Tibial artery (tissue), 4 donors: ENCODE data around the gene SEMA4B.

Experiments used
- DNase-seq, 2 donors: peaks; one replicate each; pipeline ENCODE4 v3.0.0-alpha.2; 2019
- H3K27ac ChIP-seq, 2 donors: fragments of 200-600 bp; sonication (generic) in 1 of 2; 1 replicate in 1 of 2; 2 replicates in 1 of 2; pipeline ENCODE4 v1.5.1; 2018 to 2019; ENCODE audit warnings: mild to moderate bottlenecking in 1 of 2
- H3K27me3 ChIP-seq, 2 donors: fragments of 200-600 bp; sonication (generic) in 1 of 2; one replicate each; pipeline versions ENCODE4 v1.5.1 to v1.6.0; 2016 to 2019
- H3K36me3 ChIP-seq, 3 donors: fragments of 200-600 bp; sonication (generic) in 2 of 3; one replicate each; pipeline ENCODE4 v1.5.1; 2016 to 2019; ENCODE audit warnings: mild to moderate bottlenecking in 2 of 3
- H3K4me1 ChIP-seq, 4 donors: fragments of 200-600 bp; sonication (generic) in 2 of 4; 1 replicate in 3 of 4; 2 replicates in 1 of 4; pipeline ENCODE4 v1.5.1; 2016 to 2019
- H3K4me3 ChIP-seq, 2 donors: fragments of 200-600 bp; sonication (generic) in 1 of 2; 1 replicate in 1 of 2; 2 replicates in 1 of 2; pipeline ENCODE4 v1.5.1; 2018 to 2019; ENCODE audit warnings: mild to moderate bottlenecking in 2 of 2
- H3K9me3 ChIP-seq, 3 donors: fragments of 200-600 bp; sonication (generic) in 1 of 3; one replicate each; pipeline ENCODE4 v1.5.1; 2016 to 2019
- CTCF ChIP-seq, 2 experiments: fragments of 200-600 bp in 1 of 2; fragments of 450-650 bp in 1 of 2; IDR thresholded peaks; one replicate each; pipeline ENCODE4 v1.5.1; 2017 to 2019; ENCODE audit warnings: antibody characterized with exemption in 2 of 2, mild to moderate bottlenecking in 1 of 2, moderate library complexity in 1 of 2
- intact Hi-C: fragments of 100-400 bp; cut with DNase I; formaldehyde crosslinking; loops from one replicate; pipeline ENCODE4 v1.15.0; 2023; ENCODE audit warnings: low total_unique reads

The SEMA4B gene

DNA sequence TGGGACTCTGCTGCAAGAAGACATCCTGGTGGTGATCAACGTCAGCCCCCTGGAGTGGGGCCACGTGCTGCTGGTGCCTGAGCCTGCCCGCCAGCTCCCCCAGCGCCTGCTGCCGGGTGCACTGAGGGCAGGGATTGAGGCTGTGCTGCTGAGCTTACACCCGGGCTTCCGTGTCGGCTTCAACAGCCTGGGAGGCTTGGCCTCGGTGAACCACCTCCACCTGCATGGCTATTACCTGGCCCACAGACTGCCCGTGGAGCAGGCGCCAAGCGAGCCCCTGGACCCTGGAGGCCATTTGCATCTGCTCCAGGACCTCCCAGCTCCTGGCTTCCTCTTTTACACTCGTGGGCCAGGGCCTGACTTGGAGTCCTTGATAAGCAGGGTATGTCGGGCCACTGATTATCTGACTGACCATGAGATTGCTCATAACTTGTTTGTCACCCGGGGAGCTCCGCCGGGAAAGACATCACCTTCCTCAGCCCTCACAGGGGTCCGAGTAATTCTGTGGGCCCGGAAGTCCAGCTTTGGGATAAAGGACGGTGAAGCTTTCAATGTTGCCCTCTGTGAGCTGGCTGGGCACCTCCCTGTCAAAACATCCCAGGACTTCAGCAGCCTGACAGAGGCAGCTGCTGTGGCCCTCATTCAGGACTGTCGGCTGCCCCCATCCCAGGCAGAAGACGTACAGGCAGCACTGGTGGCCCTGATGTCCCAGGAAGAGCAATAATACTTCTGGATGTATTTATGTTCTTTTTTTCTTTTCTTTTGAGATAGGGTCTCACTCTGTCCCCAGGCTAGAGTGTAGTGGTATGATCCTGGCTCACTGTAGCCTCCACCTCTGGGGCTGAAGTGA, 40.4 kb downstream of the SEMA4B start:
- no peak for TF ChIP-seq CTCF (IDR thresholded peaks at IDR 0.05)
- no peaks in the 10 kb centered on the region for H3K4me1 ChIP-seq
- H3K27me3 ChIP-seq: no peaks in the 10 kb centered on the region
- H3K36me3 ChIP-seq: peaks cover 4 to 58% (median 20%) of the 10 kb centered on the region in 3 donors
- no peak for DNase-seq
- H3K4me3 ChIP-seq: no peak overlapping the region
- intact Hi-C loops: no loop called here
- no peak overlapping the region for H3K27ac ChIP-seq
- H3K9me3 ChIP-seq: no peaks in the 10 kb centered on the region

DNA sequence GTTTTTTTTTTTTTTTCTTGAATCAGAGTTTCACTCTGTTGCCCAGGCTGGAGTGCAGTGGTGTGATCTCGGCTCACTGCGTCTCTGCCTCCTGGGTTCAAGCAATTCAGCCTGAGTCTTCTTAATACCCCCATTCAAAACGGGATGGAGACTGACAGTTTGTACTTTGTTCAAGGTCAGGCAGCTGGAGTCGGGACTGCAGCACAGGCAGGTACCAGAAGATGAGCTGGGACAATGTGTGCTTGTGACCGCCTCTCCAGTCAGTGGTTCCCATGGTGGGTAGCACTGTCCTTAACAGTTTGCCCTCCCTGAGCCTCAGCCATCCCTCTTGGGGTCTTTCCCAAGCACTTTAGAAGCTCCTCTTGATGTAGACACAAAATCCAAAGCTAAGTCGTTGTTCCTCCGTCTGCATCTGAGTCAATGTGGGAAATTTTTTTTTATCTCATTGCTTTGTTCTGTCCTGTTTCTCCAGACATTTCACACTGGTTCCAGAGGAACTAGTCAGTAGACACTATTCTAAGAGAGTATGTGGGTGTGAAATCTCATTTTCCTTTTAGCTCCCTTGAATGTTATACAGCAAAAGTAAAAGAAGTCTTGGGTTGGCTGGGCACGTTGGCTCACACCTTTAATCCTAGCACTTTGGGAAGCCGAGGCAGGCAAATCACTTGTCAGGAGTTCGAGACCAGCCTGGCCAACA, 43.0 kb downstream of the SEMA4B start:
- no peak overlapping the region for H3K4me3 ChIP-seq
- H3K27ac ChIP-seq: no peak overlapping the region
- no peaks in the 10 kb centered on the region for H3K9me3 ChIP-seq
- H3K4me1 ChIP-seq: peaks cover 0 to 3% (median under 1%) of the 10 kb centered on the region in 4 donors
- intact Hi-C loops: no loop called here
- TF ChIP-seq CTCF (IDR thresholded peaks at IDR 0.05): no peak
- H3K27me3 ChIP-seq: no peaks in the 10 kb centered on the region
- H3K36me3 ChIP-seq: peaks cover 0 to 34% (median 11%) of the 10 kb centered on the region in 3 donors
- DNase-seq: no peak

- no peaks in the 10 kb centered on the region for H3K27me3 ChIP-seq
- intact Hi-C loops: no loop called here
- peak overlapping the region in 1 of 2 donors; percentile 61 for H3K27ac ChIP-seq
- no peaks in the 10 kb centered on the region for H3K36me3 ChIP-seq
- DNase-seq: no peak
- H3K4me1 ChIP-seq: peaks cover 0 to 15% (median 11%) of the 10 kb centered on the region in 4 donors
- H3K9me3 ChIP-seq: no peaks in the 10 kb centered on the region
- no peak for TF ChIP-seq CTCF (IDR thresholded peaks at IDR 0.05)
- H3K4me3 ChIP-seq: peak overlapping the region; percentile 52 to 67
Observed at GRCh38 chr15:90248789-90249202, 47.7 kb downstream of the SEMA4B start.

DNA sequence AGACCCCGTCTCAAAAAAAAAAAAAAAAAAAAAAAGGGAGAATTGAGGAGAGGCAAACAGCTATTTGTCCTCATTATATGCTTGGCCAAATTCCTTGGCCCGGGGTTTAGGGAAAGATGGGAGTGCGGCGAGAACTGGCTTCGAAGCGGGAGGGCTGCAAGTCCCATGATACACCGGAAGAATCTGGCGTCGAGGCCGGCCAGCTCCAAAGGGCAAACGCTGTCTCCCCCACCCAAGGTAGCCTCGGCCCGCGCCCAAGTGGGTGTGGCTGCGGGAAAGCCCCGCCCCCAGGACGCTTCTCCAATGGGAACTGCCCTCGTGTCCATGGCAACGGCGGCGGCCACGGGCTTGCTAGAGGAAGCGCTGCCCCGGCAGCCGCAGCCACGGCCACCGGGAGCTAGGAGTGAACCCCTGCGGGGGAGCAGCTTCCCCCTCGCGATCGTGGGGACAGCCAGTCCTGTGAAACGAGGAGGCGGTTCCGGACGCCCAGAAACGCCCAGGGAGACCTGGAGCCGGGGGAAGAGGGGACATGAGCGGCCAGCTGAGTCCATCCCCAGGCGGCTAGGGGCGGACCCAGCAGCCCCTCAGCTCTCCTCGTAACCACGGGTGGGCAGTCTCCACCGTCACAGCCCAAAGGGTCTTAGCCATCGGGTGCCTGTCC, 48.2 kb downstream of the SEMA4B start, which contains the start of gene TTLL13:
TSS of gene TTLL13 (plus strand) at position 354 of the 661 bp plus-strand sequence. CDS start 1,075 bp downstream, outside the sequence.
- no peaks in the 10 kb centered on the region for H3K36me3 ChIP-seq
- H3K4me3 ChIP-seq: peak within 1 kb of the TSS; percentile 52 to 67
- H3K4me1 ChIP-seq: peaks cover 0 to 15% (median 11%) of the 10 kb centered on the region in 4 donors
- no peaks in the 10 kb centered on the region for H3K9me3 ChIP-seq
- H3K27me3 ChIP-seq: no peaks in the 10 kb centered on the region
- TF ChIP-seq CTCF (IDR thresholded peaks at IDR 0.05): no peak
- peak; percentile 94 to 97 for DNase-seq
- intact Hi-C loops: no loop called here
- H3K27ac ChIP-seq: peak within 1 kb of the TSS; percentile 42 to 61

DNA sequence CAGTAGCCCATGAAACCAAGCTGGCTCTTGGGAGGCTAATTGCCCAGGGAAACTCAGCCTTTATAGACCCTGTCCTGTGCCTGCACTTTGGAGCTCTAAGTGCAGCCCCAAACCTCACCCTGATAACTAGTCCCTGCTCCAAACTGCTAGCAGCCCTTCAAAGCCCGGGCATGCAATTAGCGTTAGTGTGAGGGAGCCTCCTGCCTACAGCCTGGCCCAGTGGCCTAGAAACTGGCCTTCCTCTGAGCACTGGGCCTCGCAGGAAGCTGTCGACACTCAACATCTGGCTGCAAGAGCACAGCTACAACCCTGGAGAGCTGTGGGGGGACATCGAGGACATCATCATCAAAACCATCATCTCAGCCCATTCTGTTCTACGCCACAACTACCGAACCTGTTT, 56.6 kb downstream of the SEMA4B start:
- TF ChIP-seq CTCF (IDR thresholded peaks at IDR 0.05): no peak
- no peak for DNase-seq
- no peaks in the 10 kb centered on the region for H3K4me1 ChIP-seq
- no peak overlapping the region for H3K27ac ChIP-seq
- H3K4me3 ChIP-seq: no peak overlapping the region
- no peaks in the 10 kb centered on the region for H3K9me3 ChIP-seq
- no peaks in the 10 kb centered on the region for H3K36me3 ChIP-seq
- intact Hi-C loops: no loop called here
- H3K27me3 ChIP-seq: peaks cover 0 to 5% of the 10 kb centered on the region in 2 donors
